HG03135 (cell line): ENCODE results near the gene ST6GAL1.
A peak's percentile ranks its signal among the peaks of the same experiment; 100 is the strongest.

Source experiments
- ATAC-seq: cut with Tn5 transposase; IDR thresholded peaks from one replicate; pipeline ENCODE4 v1.9.1; 2021; ENCODE audit warnings: mild to moderate bottlenecking, moderate library complexity; ENCODE audit not compliant: unreplicated experiment

Gene ST6GAL1

GRCh38 chr3:186915806-186916796 is 14.2 kb upstream of the ST6GAL1 start:
- ATAC-seq = no peak

GRCh38 chr3:186917512-186918312 is 12.6 kb upstream of the ST6GAL1 start:
- no peak for ATAC-seq

GRCh38 chr3:186920301-186920700 is 10.0 kb upstream of the ST6GAL1 start:
- ATAC-seq = no peak

GRCh38 chr3:186920796-186921195 is 9.5 kb upstream of the ST6GAL1 start:
- ATAC-seq = no peak

- no peak for ATAC-seq
Observed at GRCh38 chr3:186921578-186921977, 8.7 kb upstream of the ST6GAL1 start.

DNA sequence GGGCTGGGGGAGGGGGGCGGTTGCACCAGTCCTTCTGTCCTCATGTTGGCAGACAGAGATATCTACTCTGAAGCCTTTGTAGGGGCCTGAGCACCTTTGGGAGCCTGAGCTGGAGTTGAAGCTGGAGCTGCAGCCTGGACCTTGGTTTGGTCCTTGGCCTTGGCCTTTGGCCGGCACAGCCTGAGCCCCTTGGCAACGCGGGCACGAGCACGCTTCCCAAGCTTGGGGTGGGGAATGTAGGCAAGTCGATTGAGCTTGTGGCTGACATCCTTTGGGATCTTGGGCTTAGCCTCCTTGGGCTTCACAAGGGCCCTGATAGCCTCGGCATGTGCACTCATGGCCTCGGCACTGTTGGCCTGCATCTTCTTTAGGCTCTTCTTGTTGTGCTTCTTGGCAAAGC is 8.1 kb upstream of the ST6GAL1 start:
- ATAC-seq = no peak

GRCh38 chr3:186922790-186923189 is 7.5 kb upstream of the ST6GAL1 start:
- ATAC-seq = no peak

DNA sequence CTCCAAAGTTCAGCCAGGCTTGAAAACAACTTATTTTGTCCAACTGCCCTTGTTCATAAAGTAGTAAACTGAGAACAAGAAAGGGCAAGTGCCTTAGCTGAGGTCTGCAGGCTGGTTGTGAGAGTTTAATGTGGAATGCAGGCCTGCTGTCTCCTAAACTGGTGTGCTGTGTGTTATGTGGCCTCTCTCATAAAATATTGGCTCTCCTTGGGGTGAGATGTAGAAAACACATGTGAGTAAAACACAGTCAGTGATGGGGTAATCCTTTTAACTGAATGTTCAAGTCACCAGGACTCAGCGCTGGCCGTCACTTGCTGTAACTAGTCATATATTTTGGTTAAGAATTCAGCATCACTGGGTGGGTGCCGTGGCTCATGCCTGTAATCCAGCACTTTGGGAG is 7.1 kb upstream of the ST6GAL1 start:
- no peak for ATAC-seq

DNA sequence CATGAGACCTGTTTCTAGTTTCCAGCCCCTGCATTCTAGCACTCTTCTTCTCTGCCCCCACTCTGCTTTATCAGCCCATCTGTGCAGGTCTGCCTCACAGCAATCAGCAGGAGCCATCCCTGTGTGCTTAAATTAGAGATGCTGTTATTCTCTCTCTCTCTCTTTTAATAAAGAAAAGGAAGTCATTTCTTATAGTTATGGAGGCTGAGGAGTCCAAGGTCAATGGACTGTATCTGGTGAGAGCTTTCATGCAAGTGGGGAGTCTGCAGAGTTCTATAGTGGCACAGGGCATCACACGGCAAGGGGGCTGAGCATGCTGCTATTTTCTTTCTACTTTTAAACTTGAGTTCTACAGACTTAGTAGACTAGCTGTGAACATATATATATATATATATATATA is 4.5 kb upstream of the ST6GAL1 start:
- no peak for ATAC-seq

DNA sequence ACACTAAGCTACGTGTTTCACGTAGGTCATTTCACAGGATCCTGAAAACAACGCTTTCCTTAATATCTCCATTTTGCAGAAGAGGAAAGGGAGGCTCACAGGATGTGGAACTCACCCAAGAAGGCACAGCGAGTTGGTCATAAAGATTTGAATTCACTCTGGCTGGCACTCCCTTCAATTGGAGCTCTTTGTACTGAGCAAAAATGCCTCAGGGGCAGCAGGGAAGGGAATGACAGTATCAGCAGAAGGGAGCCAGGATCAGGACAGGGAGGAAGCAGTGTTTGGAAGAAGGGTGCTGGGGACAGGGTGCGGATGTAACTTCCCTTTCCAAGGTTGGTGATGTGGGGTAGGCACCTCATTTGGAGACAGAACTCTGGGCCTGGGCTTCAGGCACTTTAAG is 1.1 kb upstream of the ST6GAL1 start:
- ATAC-seq = no peak

- ATAC-seq = no peak
Observed at GRCh38 chr3:186929685-186930084, 641 bp upstream of the ST6GAL1 start.

GRCh38 chr3:186930641-186931531 is 560 bp downstream of the ST6GAL1 start:
- peak; percentile 76 for ATAC-seq

DNA sequence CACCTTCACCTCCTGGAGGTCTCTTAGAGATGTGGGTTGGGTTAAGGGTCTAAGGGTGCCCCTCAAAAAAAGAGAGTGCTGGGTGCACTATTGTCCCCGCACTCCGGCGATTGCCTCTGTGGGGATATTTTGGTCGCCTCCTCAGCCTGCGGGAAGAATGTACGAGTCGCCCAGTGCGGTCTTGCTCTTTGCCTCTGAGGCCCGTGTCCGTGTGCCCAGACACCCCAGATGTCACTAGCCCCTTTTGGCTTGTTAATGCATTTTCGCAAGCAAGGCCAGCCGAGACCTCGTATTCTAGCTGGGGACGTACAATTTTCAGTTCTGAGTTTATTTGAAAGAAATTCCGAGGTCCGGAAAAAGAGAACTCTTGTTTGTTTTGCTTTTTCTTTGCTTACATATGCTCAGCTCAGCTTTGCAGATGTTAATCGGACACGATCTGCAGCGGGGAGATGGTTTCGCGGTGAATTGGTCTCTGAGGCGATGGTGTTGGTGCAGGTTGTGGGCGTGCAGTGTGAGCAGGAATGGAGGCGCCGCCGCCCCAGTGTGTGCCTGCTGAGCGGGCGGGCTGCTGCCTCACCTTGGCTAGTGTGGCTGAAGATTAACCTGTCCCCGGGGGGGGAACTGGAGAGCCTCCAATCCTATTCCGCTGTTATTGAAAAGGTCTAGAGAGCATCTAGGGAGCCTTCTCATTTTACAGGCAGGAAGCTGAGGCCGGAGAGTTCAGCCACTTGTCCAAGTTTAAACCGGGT is 1.4 kb downstream of the ST6GAL1 start:
- peak; percentile 31 for ATAC-seq

- ATAC-seq = no peak
Observed at GRCh38 chr3:186932281-186933181, 2.2 kb downstream of the ST6GAL1 start.

DNA sequence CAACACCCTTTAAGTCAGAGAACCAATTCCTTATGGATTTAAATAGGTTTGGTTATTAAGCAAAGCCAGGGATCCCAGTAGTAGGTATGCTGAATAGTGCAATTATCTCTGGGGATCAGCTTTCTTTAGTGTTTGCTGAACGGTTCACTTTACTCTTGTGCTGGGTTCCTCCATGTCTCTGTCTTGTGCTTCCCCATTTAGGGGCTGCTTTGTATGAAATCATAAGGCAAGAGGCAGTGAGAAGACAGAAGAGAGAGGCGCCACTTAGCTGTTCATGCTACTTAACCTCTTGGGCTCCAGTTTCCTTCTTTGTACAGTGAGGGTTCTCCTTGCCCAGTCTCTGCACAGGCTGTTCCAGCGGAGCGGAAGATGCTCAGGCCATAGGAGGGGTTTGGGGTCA is 3.5 kb downstream of the ST6GAL1 start:
- ATAC-seq = no peak

GRCh38 chr3:186935133-186935532 is 4.8 kb downstream of the ST6GAL1 start:
- ATAC-seq = no peak

DNA sequence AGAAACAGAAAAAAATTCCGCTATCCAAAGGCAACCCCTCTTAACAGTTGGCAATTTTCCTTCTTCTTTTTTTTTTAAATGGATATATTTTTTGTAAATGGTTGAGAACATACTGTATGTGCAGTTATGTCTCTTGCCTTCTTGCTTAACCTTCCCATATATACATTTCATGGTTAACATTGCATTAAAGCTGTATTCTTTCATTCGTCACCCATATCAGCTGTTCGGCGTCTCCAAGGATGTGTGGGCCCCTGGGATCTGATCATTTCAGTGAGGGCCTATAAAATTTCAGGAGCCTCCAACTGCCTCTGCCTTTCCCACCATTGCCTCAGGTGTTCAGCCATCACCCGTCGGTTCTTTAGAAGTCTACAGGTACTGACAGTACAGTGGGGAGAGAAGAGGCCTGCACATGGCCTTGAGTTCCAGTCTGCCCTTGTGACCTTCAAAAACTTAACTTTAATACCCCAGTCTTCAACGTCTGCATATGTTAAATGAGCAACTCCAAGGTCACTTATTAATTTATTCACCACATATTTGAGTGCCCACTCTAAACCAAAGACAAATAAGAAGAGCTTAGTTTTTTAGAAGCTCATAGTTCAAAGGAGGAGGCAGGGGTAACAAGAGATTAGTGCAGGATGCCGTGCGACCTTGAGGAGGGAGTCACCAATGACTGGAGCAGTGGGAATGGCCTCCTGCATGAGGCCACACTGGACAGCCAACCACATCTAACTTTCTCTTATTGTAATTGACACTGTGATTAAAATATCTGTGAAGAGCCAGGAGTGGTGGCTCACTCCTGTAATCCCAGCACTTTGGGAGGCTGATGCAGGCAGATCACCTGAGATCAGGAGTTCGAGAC is 6.9 kb downstream of the ST6GAL1 start:
- no peak for ATAC-seq

DNA sequence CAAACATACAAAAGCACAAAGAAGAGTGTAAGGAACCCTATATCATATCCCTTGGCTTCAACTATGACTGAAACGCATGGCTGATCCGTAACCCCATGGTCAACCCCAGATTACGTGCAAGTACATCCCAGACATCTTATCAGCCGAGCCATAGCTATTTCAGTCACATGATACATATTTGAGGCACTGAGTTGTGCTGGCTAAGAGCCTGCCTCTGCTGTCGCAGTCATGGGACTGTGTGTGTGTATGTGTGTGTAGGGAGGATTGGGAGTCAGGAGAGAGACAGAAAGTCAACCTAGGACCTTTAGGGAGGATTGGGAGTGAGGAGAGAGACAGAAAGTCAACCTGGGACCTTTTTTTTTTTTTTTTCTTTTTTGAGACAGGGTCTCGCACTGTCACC is 8.4 kb downstream of the ST6GAL1 start:
- no peak for ATAC-seq
